ENCODE measurements around the gene DIP2A.

DNA sequence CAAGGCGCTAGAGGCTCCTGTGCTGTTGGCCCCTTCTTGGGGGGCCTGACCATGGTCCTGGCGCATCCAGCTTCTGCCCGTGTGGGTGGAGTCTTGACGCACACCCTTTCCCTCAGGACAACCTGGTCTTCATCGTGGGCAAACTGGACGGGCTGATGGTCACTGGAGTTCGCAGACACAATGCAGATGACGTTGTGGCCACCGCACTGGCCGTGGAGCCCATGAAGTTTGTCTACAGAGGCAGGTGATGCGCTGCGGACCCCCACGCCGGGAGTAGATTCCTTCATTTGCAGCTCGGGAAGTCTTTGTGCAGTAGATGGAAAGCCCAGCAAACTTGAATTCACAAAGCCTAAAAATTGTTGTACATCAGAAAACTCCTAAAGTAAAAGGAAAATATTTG is 88.1 kb downstream of the DIP2A start:
- TF ChIP-seq, protein P1, sequence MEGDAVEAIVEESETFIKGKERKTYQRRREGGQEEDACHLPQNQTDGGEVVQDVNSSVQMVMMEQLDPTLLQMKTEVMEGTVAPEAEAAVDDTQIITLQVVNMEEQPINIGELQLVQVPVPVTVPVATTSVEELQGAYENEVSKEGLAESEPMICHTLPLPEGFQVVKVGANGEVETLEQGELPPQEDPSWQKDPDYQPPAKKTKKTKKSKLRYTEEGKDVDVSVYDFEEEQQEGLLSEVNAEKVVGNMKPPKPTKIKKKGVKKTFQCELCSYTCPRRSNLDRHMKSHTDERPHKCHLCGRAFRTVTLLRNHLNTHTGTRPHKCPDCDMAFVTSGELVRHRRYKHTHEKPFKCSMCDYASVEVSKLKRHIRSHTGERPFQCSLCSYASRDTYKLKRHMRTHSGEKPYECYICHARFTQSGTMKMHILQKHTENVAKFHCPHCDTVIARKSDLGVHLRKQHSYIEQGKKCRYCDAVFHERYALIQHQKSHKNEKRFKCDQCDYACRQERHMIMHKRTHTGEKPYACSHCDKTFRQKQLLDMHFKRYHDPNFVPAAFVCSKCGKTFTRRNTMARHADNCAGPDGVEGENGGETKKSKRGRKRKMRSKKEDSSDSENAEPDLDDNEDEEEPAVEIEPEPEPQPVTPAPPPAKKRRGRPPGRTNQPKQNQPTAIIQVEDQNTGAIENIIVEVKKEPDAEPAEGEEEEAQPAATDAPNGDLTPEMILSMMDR (IDR thresholded peaks at IDR 0.05): no peak
- no peak for TF ChIP-seq POLR2AphosphoS5 (IDR thresholded peaks at IDR 0.05)
